Measurements from ENCODE around the gene CYFIP2. TPM values are rescaled to one million over a fixed set of nuclear protein-coding genes. Genes with fewer than 3 reads are reported as not detected.

CYFIP2 gene
- polyA plus RNA-seq, 1 donor from 2014 or later, result 59.7 TPM

- Histone ChIP-seq H3K36me3 (ENCODE audit: insufficient read depth, low read length) (peaks cover 8% of the 10 kb centered on the region), H3K4me2 (ENCODE audit: low read length) (no peak overlapping the region), H3K9me3 (ENCODE audit: low read length) (no peaks in the 10 kb centered on the region), H3K9ac (ENCODE audit: low read length) (no peak overlapping the region), H3K27ac (ENCODE audit: low read length) (no peak overlapping the region), H3K9me2 (ENCODE audit: insufficient read depth, low read length) (no peaks in the 10 kb centered on the region), H4K20me1 (ENCODE audit: insufficient read depth) (no peaks in the 10 kb centered on the region), H3K4me3 (ENCODE audit: low read length) (no peak overlapping the region), H3K27me3 (ENCODE audit: insufficient read depth, low read depth, low read length) (no peaks in the 10 kb centered on the region), H3K79me2 (replicated peaks; ENCODE audit: insufficient read depth, low read length) (no peaks in the 10 kb centered on the region), H2AFZ (ENCODE audit: low read depth, low read length) (no peak overlapping the region), H3F3A (ENCODE audit: insufficient read depth, low read length, poor library complexity, severe bottlenecking) (no peaks in the 10 kb centered on the region)
- TF ChIP-seq TAF1 (IDR thresholded peaks at IDR 0.05; ENCODE audit: low read depth) (no peak), RAD21 (conservative IDR thresholded peaks at IDR 0.05) (no peak), POLR2AphosphoS5 (IDR thresholded peaks at IDR 0.05) (no peak), EZH2 (IDR thresholded peaks at IDR 0.05; ENCODE audit: borderline replicate concordance, insufficient read depth, low read length, poor library complexity, severe bottlenecking) (no peak), SMC3 (conservative IDR thresholded peaks at IDR 0.05; ENCODE audit: poor library complexity) (no peak), REST (IDR thresholded peaks at IDR 0.05; ENCODE audit: borderline replicate concordance) (no peak), EP300 (conservative IDR thresholded peaks at IDR 0.05; ENCODE audit: poor library complexity, severe bottlenecking) (no peak), CTCF (IDR thresholded peaks at IDR 0.05; ENCODE audit: poor library complexity, severe bottlenecking) (no peak), MXI1 (conservative IDR thresholded peaks at IDR 0.05; ENCODE audit: poor library complexity, severe bottlenecking) (no peak)
Observed at GRCh38 chr5:157322581-157322980, 56.7 kb downstream of the CYFIP2 start.

- Histone ChIP-seq H2AFZ (ENCODE audit: low read depth, low read length) (no peak overlapping the region), H3K9me2 (ENCODE audit: insufficient read depth, low read length) (no peaks in the 10 kb centered on the region), H3K4me3 (ENCODE audit: low read length) (no peak overlapping the region), H3K4me2 (ENCODE audit: low read length) (no peak overlapping the region), H3K9ac (ENCODE audit: low read length) (no peak overlapping the region), H3K27me3 (ENCODE audit: insufficient read depth, low read depth, low read length) (no peaks in the 10 kb centered on the region), H3K79me2 (replicated peaks; ENCODE audit: insufficient read depth, low read length) (no peaks in the 10 kb centered on the region), H3K9me3 (ENCODE audit: low read length) (no peaks in the 10 kb centered on the region), H3K36me3 (ENCODE audit: insufficient read depth, low read length) (peaks cover 8% of the 10 kb centered on the region), H3F3A (ENCODE audit: insufficient read depth, low read length, poor library complexity, severe bottlenecking) (no peaks in the 10 kb centered on the region), H3K27ac (ENCODE audit: low read length) (no peak overlapping the region), H4K20me1 (ENCODE audit: insufficient read depth) (no peaks in the 10 kb centered on the region)
- TF ChIP-seq EP300 (conservative IDR thresholded peaks at IDR 0.05; ENCODE audit: poor library complexity, severe bottlenecking) (no peak), RAD21 (conservative IDR thresholded peaks at IDR 0.05) (no peak), CTCF (IDR thresholded peaks at IDR 0.05; ENCODE audit: poor library complexity, severe bottlenecking) (no peak), EZH2 (IDR thresholded peaks at IDR 0.05; ENCODE audit: borderline replicate concordance, insufficient read depth, low read length, poor library complexity, severe bottlenecking) (no peak), REST (IDR thresholded peaks at IDR 0.05; ENCODE audit: borderline replicate concordance) (no peak), MXI1 (conservative IDR thresholded peaks at IDR 0.05; ENCODE audit: poor library complexity, severe bottlenecking) (no peak), POLR2AphosphoS5 (IDR thresholded peaks at IDR 0.05) (no peak)
Observed at GRCh38 chr5:157323107-157323706, 57.3 kb downstream of the CYFIP2 start.
